HG02798 (cell line): ENCODE measurements around the gene SLC16A10.
A peak's percentile ranks its signal among the peaks of the same experiment; 100 is the strongest.
"Not testable (repeated sequence)": the region's sequence is repeated elsewhere in the genome, so short reads cannot be mapped to it uniquely, and the experiment has no call there.

ENCODE experiments used
- ATAC-seq: cut with Tn5 transposase; IDR thresholded peaks from one replicate; pipeline ENCODE4 v1.9.1; 2021; ENCODE audit warnings: mild to moderate bottlenecking; ENCODE audit not compliant: unreplicated experiment, poor library complexity

Gene SLC16A10

GRCh38 chr6:111122458-111123286 lies 35.4 kb downstream of the SLC16A10 start:
- no peak for ATAC-seq

GRCh38 chr6:111124406-111124805 lies 37.1 kb downstream of the SLC16A10 start:
- no peak for ATAC-seq

- ATAC-seq, result no peak
Observed at GRCh38 chr6:111129013-111129412, 41.7 kb downstream of the SLC16A10 start.

GRCh38 chr6:111131018-111131417 lies 43.7 kb downstream of the SLC16A10 start:
- ATAC-seq, result not testable (repeated sequence)

- not testable (repeated sequence) for ATAC-seq
Observed at GRCh38 chr6:111132669-111133068, 45.4 kb downstream of the SLC16A10 start.

GRCh38 chr6:111134236-111134869 lies 47.0 kb downstream of the SLC16A10 start:
- not testable (repeated sequence) for ATAC-seq

GRCh38 chr6:111137489-111138093 lies 50.3 kb downstream of the SLC16A10 start:
- ATAC-seq, result not testable (repeated sequence)

GRCh38 chr6:111147440-111147839 lies 60.1 kb downstream of the SLC16A10 start:
- ATAC-seq, result no peak

- no peak for ATAC-seq
Observed at GRCh38 chr6:111148110-111148509, 60.8 kb downstream of the SLC16A10 start.

GRCh38 chr6:111150577-111150976 lies 63.3 kb downstream of the SLC16A10 start:
- no peak for ATAC-seq

- no peak for ATAC-seq
Observed at GRCh38 chr6:111154981-111155380, 67.7 kb downstream of the SLC16A10 start.

GRCh38 chr6:111157412-111157811 lies 70.1 kb downstream of the SLC16A10 start:
- ATAC-seq, result no peak

- no peak for ATAC-seq
Observed at GRCh38 chr6:111159633-111160032, 72.3 kb downstream of the SLC16A10 start.

GRCh38 chr6:111161650-111162049 lies 74.3 kb downstream of the SLC16A10 start:
- no peak for ATAC-seq

- no peak for ATAC-seq
Observed at GRCh38 chr6:111162504-111162903, 75.2 kb downstream of the SLC16A10 start.

- ATAC-seq, result peak; percentile 62
Observed at GRCh38 chr6:111171577-111172400, 84.5 kb downstream of the SLC16A10 start.

- ATAC-seq, result no peak
Observed at GRCh38 chr6:111172563-111172962, 85.3 kb downstream of the SLC16A10 start.

- no peak for ATAC-seq
Observed at GRCh38 chr6:111173341-111173740, 86.0 kb downstream of the SLC16A10 start.

GRCh38 chr6:111173946-111174345 lies 86.6 kb downstream of the SLC16A10 start:
- ATAC-seq, result no peak

GRCh38 chr6:111175109-111175508 lies 87.8 kb downstream of the SLC16A10 start:
- no peak for ATAC-seq
